HL-60 (cell line): ENCODE measurements around the gene CFAP92.

Source experiments
- DNase-seq, 2 experiments: peaks; one replicate each; pipeline ENCODE4 v3.0.0-alpha.2; 2010 to 2020; ENCODE audit warnings: low read depth in 1 of 2, low spot score in 1 of 2
- H3K27ac ChIP-seq: fragments of 250-450 bp; sonication (Bioruptor Pico); replicated peaks from 2 replicates; pipeline ENCODE4 v1.5.1; 2020; ENCODE audit warnings: mild to moderate bottlenecking, moderate library complexity
- H3K27me3 ChIP-seq: fragments of 250-450 bp; sonication (Bioruptor Pico); 2 replicates; pipeline ENCODE4 v1.5.1; 2021; ENCODE audit warnings: mild to moderate bottlenecking, moderate library complexity; ENCODE audit not compliant: insufficient read depth, poor library complexity, severe bottlenecking
- H3K4me3 ChIP-seq: replicated peaks from 2 replicates; pipeline ENCODE4 v1.5.1; 2011; ENCODE audit warnings: mild to moderate bottlenecking, control low read depth, low read length; ENCODE audit not compliant: insufficient read depth
- CTCF ChIP-seq: IDR thresholded peaks from one replicate; pipeline ENCODE4 v1.5.1; 2011; ENCODE audit warnings: low read length, control low read depth, inconsistent platforms; ENCODE audit not compliant: insufficient read depth
- GABPA ChIP-seq: IDR thresholded peaks from 2 replicates; pipeline ENCODE4 v1.6.1; 2012; ENCODE audit warnings: low read depth
- POLR2AphosphoS5 ChIP-seq: IDR thresholded peaks from 2 replicates; pipeline ENCODE4 v1.6.1; 2012; ENCODE audit warnings: low read depth
- REST ChIP-seq: IDR thresholded peaks from 2 replicates; pipeline ENCODE4 v1.6.1; 2012; ENCODE audit warnings: low read depth; ENCODE audit not compliant: insufficient replicate concordance
- SPI1 ChIP-seq: IDR thresholded peaks from 2 replicates; pipeline ENCODE4 v1.6.1; 2012; ENCODE audit warnings: low read depth, mild to moderate bottlenecking, borderline replicate concordance

CFAP92 gene

GRCh38 chr3:128994581-128995546 lies 988 bp upstream of the CFAP92 start:
- no peaks in the 10 kb centered on the region for H3K27me3 ChIP-seq
- no peak overlapping the region for H3K4me3 ChIP-seq
- H3K27ac ChIP-seq, result no peak overlapping the region
- no peak for DNase-seq
- TF ChIP-seq SPI1 (no peak), GABPA (no peak), CTCF (no peak), REST (no peak), POLR2AphosphoS5 (no peak)

- TF ChIP-seq SPI1 (no peak), GABPA (no peak)
- Histone ChIP-seq H3K27ac (no peak overlapping the region), H3K4me3 (no peak overlapping the region), H3K27me3 (no peaks in the 10 kb centered on the region)
- no peak for DNase-seq
These were observed 267 bp upstream of the CFAP92 start for GRCh38 chr3:128994173-128994512.

- TF ChIP-seq REST, result no peak
- TF ChIP-seq CTCF, result no peak
- TF ChIP-seq GABPA, result no peak
- TF ChIP-seq POLR2AphosphoS5, result no peak
- no peak for TF ChIP-seq SPI1
- no peak overlapping the region for H3K4me3 ChIP-seq
These were observed 883 bp downstream of the CFAP92 start for GRCh38 chr3:128992926-128993460.

GRCh38 chr3:128991355-128991895 lies 2.5 kb downstream of the CFAP92 start:
- Histone ChIP-seq H3K27ac (peak overlapping the region; percentile 82), H3K27me3 (no peaks in the 10 kb centered on the region), H3K4me3 (no peak overlapping the region)
- DNase-seq, result peak; percentile 78 to 97
- TF ChIP-seq SPI1 (peak; percentile 86; the same call in 1 of the 2 replicates), POLR2AphosphoS5 (peak; percentile 90), CTCF (no peak), REST (no peak), GABPA (peak; percentile 70)

More at GRCh38 chr3:128992926-128993460, 883 bp downstream of the CFAP92 start:
- Histone ChIP-seq H3K27ac (no peak overlapping the region), H3K27me3 (no peaks in the 10 kb centered on the region)
- no peak for DNase-seq
